HFF-Myc (cell line): ENCODE data around the gene NPC2.
A peak's percentile ranks its signal among the peaks of the same experiment; 100 is the strongest.

Experiments used
- DNase-seq: peaks from one replicate; pipeline ENCODE4 v3.0.0-alpha.2; 2011; ENCODE audit warnings: low read depth; ENCODE audit errors: extremely low read depth
- H3K4me3 ChIP-seq: replicated peaks from 2 replicates; pipeline ENCODE4 v1.5.1; 2011; ENCODE audit warnings: low read depth, mild to moderate bottlenecking, control low read depth, low read length
- TF ChIP-seq, protein P1 (sequence below): IDR thresholded peaks from 2 replicates; pipeline ENCODE4 v1.5.1; 2012; ENCODE audit warnings: mild to moderate bottlenecking, low read depth, low read length, control low read depth; ENCODE audit errors: missing control alignments

NPC2 gene

DNA sequence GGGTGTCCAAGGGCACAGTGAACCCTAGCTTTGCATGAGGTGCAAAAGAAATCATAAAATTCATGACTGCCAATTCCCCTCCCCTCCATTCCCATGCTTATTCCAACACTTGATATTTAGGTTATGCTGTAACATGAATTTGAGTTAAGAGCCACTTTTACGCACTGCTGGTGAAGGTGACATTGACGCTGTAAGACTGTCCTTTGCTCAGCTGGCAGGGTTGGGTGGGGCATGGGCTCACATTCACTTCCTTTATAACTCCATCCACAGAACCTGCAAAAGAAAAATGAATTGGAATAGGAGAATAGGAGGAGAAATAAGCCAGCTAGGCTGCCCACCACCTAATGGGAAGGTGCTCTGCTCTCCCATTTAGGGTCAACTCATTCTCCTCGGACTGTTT is 6.9 kb downstream of the NPC2 start:
- DNase-seq, result no peak
- H3K4me3 ChIP-seq, result no peak overlapping the region
- TF ChIP-seq, protein P1, sequence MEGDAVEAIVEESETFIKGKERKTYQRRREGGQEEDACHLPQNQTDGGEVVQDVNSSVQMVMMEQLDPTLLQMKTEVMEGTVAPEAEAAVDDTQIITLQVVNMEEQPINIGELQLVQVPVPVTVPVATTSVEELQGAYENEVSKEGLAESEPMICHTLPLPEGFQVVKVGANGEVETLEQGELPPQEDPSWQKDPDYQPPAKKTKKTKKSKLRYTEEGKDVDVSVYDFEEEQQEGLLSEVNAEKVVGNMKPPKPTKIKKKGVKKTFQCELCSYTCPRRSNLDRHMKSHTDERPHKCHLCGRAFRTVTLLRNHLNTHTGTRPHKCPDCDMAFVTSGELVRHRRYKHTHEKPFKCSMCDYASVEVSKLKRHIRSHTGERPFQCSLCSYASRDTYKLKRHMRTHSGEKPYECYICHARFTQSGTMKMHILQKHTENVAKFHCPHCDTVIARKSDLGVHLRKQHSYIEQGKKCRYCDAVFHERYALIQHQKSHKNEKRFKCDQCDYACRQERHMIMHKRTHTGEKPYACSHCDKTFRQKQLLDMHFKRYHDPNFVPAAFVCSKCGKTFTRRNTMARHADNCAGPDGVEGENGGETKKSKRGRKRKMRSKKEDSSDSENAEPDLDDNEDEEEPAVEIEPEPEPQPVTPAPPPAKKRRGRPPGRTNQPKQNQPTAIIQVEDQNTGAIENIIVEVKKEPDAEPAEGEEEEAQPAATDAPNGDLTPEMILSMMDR, result no peak

DNA sequence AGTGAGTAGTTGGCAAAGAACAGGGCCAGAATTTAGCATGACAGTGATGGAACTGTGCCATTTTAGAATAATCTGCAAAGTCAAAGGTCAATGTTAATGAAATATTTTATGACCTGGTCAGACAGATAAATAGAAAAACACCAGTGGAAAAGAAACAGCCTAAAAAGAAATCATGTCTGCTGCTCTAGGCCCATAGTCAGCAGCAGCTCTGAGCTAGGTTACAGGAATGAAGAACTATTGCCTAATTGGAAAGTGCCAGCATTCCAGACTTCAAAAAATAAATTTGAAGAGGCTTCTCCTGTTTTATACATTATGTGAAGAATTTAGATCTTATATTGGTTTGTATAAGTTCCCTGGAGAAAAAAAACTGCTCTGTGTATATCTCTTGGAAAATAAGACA is 9.8 kb downstream of the NPC2 start:
- TF ChIP-seq, protein P1, result no peak
- no peak for DNase-seq
- no peak overlapping the region for H3K4me3 ChIP-seq

DNA sequence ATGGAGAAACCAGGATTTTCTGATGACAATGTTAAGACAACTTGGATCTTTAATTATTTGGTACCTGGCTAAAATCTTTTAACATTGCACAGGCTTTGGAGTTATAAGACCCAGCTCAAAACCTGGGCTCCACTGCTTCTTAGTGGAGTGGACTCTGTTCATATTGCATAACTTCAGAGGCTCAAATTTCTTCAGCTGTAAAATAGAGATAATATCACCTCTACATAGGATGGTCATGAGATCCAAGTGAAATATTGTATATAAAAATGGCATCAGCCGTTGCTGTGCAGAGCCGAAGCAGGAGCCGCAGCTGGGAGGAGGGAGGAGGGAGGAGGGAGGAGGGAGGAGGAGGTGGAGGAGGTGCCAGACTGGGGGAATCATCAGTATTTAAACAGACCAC is 10.5 kb downstream of the NPC2 start:
- TF ChIP-seq, protein P1, result no peak
- no peak overlapping the region for H3K4me3 ChIP-seq
- no peak for DNase-seq

DNA sequence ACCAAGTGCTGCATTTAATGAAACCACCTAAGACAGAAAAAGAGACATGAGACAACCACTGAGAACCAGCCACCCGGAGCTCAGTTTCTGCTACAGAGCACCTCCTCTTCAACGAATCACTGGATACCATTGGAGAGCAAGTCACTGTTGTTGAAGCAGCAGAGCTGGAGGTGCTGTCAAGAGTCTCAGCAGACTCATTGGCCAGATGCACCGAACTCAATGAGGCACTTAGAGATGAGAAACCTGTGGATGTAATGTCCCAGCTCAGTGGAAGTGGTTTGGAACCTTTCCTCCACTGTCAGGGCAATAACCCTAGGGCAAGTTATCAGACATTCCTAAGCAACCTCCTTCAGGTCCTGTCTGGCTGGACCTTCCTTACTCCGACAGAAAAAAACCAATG is 13.1 kb downstream of the NPC2 start:
- no peak overlapping the region for H3K4me3 ChIP-seq

DNA sequence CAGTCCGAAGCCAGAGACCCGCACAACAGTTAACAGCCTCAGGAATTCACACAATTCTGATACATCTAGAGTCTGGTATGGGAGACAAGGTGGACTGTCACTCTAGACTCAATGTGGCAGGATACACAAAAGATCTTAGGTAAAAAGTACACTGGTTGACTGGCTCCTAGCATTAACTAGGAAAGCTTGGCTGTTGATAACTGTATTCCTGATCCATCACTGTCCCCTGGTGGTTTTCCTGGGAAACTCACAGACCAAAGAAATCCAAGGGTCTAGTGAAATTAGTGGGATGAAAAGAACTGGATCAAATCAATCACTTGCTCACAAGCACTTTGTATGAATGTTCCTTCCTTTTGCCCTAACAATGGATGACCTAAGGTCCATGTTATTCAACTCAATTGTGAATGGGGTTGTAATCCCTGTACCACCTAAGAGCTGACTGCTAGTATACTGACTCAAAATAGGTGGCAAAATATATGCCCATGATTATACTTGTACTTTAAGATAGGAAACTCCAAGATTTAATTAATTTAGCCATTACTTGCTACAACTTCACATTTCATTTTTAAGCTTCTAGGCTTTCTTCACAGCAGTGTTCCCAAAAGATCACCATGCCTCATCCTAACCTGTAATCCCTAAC is 14.0 kb downstream of the NPC2 start:
- no peak for DNase-seq
- H3K4me3 ChIP-seq, result no peak overlapping the region
- TF ChIP-seq, protein P1, result peak; percentile 84

More for the DNA sequence above, 13.1 kb downstream of the NPC2 start:
- no peak for DNase-seq
- TF ChIP-seq, protein P1, result no peak

DNA sequence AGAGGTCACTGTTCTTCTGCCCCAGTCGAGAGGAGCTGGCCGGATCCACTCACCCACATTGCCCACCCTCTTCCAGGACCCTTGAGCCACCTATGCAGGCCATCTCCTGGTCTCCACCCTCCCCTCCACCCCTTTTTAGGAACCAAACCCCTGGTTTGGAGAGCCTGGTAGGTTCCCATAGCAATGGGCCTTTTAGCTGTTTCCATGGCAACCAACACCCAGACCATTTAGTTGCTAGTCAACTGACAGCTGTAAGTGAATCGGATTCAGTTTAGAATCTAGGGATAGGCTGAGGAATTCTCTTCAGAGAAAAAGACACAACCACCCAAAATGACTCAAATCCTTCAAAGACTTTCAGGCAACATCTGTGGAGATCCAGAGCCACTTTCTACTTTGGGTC is 16.5 kb downstream of the NPC2 start:
- TF ChIP-seq, protein P1, result no peak
- DNase-seq, result no peak
- H3K4me3 ChIP-seq, result no peak overlapping the region

DNA sequence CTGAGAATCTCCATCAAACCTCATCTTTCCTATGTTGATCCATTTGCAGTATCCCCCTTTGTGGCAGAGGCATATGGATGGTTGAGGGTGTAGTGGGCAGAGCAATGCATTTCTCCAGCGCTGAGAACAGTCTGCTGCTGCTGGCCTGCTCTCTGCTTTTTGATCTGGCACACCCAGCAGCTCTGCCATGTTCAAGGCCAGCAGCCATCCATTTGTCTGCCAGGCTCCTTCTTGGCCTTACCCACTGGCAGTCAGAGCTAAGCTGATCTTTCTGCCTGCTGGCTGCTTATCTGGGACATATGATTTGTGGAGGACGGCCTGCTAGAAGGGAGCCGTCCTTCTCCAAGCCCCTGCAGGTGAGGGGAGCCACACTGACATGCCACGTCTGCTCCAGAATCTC is 17.0 kb downstream of the NPC2 start:
- TF ChIP-seq, protein P1, result no peak
- H3K4me3 ChIP-seq, result no peak overlapping the region
- DNase-seq, result no peak
